Hepatocyte (in vitro differentiated cells): ENCODE measurements around the gene MTX3.

Source experiments
- EZH2 ChIP-seq: fragments of 200-600 bp; sonication (generic); IDR thresholded peaks from 2 replicates; pipeline ENCODE4 v1.6.1; 2016; ENCODE audit warnings: antibody characterized with exemption, mild to moderate bottlenecking, borderline replicate concordance
- EZH2phosphoT487 ChIP-seq: fragments of 200-600 bp; sonication (generic); IDR thresholded peaks from one replicate; pipeline ENCODE4 v1.6.1; 2018; ENCODE audit warnings: antibody characterized with exemption, mild to moderate bottlenecking, low read depth, moderate library complexity; ENCODE audit not compliant: unreplicated experiment, severe bottlenecking
- TF ChIP-seq, protein P1 (sequence below): fragments of 200-600 bp; sonication (generic); IDR thresholded peaks from 2 replicates; pipeline ENCODE4 v1.5.1; 2016; ENCODE audit warnings: antibody characterized with exemption, mild to moderate bottlenecking; ENCODE audit not compliant: poor library complexity

DNA sequence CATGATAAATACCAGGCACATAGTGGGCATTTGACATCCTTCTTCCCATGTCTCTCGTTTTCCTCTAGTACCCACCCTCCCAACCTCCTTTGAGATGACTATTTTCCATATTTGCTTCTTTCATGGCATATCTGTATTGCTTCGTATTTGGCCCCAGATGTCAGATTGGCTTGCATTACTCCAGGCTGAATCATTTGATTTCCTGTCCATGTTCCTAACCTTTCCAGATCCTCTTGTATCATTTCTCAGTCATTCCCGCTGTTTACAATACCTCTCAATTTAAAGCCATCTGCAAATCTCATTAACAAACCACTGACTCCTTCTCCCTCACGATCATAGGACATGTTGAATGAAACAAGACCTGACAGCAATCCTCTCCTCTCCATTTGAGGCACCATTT lies 19.9 kb downstream of the MTX3 start:
- TF ChIP-seq, protein P1, sequence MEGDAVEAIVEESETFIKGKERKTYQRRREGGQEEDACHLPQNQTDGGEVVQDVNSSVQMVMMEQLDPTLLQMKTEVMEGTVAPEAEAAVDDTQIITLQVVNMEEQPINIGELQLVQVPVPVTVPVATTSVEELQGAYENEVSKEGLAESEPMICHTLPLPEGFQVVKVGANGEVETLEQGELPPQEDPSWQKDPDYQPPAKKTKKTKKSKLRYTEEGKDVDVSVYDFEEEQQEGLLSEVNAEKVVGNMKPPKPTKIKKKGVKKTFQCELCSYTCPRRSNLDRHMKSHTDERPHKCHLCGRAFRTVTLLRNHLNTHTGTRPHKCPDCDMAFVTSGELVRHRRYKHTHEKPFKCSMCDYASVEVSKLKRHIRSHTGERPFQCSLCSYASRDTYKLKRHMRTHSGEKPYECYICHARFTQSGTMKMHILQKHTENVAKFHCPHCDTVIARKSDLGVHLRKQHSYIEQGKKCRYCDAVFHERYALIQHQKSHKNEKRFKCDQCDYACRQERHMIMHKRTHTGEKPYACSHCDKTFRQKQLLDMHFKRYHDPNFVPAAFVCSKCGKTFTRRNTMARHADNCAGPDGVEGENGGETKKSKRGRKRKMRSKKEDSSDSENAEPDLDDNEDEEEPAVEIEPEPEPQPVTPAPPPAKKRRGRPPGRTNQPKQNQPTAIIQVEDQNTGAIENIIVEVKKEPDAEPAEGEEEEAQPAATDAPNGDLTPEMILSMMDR: no peak
- TF ChIP-seq EZH2 (no peak), EZH2phosphoT487 (no peak)
